GM19043 (cell line): Measurements from ENCODE around the gene DCAF5.
"Not testable (repeated sequence)": the region's sequence is repeated elsewhere in the genome, so short reads cannot be mapped to it uniquely, and the experiment has no call there.

Source experiments
- ATAC-seq: cut with Tn5 transposase; IDR thresholded peaks from one replicate; pipeline ENCODE4 v1.9.1; 2021; ENCODE audit warnings: low read depth; ENCODE audit not compliant: unreplicated experiment

DCAF5 gene

DNA sequence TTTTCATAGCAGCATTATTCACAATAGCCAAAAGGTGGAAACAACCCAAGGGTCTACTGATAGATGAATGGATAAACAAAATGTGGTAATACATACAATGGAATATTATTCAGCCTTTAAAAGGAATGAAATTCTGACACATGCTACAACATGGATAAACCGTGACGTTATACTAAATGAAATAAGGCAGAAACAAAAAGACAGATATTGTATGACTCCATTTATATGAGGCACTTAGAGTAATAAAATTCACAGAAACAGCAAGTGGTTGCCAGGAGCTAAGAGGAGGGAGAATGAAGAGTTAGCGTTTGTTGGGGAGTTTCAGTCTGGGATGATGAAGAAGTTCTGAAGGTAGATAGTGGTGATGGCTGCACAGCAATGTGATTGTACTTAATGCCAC is 76.6 kb downstream of the DCAF5 start:
- ATAC-seq = no peak

DNA sequence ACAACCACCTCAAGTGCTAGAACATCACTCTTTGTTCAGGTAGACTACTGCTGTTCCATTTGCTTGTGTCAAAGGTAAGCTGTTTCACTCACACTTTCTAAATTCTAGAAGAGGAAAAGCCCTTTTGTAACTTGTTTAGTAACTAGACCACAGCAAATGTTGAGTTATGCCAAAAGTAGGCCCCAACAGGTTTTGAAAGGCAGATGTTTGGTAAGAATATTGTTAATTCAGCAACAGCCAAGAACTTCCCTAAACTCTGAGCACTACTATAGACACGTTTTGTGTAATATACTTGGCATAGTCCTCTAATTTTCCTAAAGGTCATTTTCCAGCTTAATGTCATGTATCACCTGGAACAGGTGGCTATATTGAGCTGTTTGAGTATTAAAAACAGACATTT is 79.0 kb downstream of the DCAF5 start:
- ATAC-seq = no peak

DNA sequence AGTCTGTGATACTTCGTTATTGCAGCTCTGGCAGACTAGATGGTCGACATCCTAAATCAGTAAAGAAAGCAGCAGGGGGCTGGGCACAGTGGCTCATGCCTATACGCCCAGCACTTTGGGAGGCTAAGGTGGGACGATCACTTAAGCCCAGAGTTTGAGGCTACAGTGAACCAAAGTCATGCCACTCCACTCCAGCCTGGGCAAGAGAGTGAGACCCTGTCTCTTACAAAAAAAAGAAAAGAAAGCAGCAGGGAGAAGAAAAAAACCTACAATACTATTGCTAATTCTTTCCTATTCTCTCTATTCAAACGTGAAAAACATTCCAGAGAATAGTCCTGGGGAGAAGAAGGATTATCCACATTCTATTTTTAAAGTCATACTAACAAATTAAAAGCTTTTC is 79.5 kb downstream of the DCAF5 start:
- ATAC-seq = no peak

DNA sequence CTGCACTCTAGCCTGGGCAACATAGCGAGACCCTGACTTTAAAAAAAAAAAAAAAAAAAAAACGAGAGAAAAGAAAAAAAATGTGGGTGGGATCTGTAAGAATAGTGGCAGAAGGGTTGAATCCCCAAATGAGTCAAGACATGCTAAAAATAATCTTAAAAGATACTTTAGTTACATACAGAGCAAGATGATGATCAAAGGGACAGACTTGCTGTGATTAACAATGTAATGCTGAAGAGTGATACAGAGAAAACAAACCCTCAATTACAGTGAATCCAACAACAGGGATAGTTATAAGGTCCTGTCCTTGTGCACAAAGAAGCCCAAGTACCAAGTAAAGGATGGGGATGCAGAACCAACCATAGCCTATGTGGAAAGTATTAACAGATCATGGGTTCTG is 80.3 kb downstream of the DCAF5 start:
- no peak for ATAC-seq

DNA sequence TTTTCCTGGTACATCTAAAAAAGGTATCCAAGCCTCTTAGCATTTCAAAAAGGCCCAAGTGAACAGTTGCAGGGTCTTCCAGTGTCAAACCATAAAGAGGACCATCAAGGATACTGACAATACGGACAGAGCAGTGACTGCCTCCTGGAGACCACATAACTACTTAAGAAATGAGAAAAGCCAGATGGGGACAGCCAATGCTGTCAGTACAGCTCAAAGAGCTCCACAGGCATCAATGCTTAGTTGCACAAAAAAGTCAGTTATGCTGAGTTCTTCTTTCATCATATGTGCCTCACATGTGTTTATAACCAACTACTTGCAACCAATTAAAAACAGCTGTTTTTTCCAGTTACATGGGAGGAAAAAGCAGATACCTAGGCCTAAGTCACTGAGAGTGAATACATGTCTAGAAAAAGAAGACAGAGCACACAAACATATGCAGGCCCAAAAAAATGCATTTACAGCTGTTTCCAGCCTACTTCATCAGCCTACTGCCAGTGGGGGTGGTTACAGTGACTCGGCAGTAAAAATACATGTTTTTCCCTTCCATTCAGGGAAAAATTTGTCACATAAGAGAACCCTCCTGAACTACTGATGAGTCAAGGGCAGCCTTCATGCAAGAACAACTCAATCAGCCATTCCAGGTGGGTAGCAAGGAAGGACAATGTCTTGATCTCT is 84.0 kb downstream of the DCAF5 start:
- no peak for ATAC-seq

DNA sequence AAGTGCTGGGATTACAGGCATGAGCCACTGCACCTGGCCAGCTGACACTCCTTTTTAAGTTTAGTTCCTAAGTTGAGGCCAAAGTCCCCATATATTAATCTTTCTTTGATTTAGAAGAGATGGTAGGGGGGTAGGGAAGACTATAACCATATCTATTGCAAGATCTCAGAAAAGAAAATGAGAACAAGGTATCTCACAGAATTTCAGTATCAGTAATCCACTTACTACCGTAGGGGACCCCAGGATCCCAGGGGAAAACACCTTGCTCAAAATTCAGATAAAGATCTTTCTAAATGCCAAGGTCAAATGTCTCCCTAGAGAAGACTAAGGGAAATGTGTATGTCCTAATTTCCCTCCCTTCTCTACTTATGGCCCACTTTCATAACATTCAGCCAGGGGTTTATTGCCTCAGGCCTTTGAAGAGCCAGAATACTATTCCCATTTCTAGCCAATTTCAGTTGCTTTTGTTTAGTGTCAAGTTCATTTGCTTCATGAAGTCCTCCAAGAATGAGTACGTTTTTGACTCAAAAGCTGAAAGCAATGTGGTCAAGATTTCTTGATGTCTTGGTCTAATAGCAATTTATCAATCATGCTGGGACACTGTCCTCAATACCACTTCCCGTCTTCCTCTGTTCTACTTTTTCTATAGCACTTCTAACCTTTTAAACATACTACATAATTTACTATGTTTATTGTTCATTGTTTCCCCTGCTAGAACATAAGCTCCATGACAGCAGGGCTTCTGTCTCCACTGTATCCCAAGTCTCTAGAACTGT is 86.3 kb downstream of the DCAF5 start:
- no peak for ATAC-seq

DNA sequence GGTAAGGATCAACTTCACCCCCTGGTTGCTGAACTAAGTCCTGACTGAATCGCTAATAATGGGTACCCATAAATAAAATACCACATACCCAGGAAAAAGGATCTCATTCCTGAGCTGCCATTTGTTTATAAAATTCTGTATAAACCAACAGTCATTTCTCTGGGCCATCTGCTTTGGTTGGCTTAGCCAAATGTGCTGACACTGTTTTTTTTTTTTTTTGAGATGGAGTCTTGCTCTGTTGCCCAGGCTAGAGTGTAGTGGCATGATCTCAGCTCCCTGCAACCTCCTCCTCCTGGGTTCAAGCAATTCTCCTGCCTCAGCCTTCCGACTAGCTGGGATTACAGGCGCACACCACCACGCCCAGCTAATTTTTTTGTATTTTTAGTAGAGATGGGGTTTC is 87.0 kb downstream of the DCAF5 start:
- ATAC-seq = not testable (repeated sequence)

DNA sequence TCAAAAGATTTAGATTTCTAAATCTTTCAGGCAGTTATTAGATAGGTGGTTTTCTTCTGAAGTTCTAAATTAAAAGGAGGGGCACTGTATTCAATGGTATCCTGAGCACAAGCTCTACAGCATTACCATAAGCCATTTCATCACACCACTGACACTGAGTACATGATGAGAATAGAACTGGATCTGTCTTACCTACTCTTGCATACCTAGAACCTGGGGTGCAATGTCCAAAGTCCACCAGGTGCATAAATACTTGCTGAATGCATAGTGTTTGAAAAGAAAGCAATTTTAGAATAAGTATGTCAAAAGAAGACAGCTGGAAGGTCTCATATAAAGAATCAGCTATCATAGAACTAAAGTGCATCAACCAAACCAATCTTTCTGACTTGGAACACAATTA is 88.3 kb downstream of the DCAF5 start:
- ATAC-seq = no peak

DNA sequence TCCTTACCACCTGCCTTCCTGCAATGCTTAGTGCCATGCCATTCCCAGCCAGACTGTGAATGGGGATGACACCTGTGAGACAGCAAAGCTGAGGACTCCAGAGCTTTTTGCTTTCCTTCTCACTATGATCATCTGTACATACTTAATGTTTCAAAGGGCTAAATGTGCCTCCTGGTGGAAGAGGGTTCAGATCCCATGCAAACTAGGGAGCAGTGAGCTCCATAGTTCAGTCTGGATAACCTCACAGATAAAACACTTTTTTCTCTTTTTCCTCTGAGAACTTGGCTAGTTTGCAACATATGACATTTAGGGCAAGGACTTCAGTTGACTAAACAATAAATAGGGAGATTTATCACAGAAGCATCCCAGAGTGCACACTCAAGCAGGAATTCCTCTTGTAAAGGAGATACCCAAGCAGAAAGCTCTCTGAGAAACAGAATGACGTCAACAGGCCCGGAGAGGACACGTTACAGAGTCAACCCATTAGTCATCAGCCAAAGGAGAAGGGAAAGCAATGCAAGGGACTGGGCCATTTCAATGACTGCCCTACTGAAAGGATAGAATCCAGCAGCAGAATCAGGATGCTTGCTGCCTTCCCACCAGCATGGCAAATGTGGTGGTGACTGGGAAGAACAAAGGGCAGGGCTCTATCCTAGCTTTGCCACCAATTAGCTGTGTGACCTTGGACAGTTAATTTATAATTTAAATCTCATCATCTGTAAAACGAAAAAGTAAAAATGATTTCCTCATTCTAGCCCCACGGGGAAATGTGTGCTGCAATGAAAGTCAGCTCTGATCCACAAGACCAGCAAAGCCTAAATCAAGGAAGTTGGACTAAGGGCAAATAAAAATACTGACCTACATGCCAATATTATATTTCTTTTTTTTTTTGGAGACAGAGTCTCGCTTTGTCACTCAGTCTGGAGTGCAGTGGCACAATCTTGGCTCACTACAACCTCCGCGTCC is 93.0 kb downstream of the DCAF5 start:
- no peak for ATAC-seq

DNA sequence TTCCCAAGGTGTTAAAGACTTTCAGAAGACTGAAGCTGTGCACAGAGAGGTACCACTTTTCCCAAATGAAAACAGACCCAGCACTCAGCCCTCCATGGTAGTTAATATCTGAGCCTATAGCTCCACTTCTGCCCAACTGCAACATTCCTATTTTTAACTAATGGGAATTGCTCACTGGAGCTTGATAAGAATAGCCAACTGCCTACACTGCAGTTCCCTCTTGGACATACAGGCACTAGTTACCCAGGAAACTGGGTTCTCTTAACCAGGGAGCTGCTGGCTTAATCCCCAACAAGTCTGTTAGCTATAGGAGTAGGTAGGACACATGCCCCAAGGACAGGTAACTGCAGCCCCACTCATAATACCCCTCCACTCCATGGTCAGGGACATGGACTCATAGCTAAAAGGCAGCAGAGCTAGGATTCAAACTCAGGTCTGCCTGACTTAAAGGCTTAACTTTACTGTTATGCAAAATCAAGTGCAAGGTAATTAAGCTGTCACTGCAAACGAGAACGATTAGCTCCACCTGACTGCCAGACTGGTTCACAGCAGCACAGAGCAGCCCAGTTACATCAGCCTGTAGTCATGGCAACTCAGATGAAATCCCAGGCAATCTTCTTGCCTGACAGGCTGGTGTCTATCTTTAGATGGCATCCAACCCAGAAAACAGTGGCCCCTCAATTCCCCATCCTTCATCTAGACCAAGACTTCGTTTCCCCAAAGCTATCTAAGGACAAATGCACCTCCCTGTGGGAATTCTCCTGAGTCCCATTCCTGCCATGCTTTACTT is 96.7 kb downstream of the DCAF5 start:
- ATAC-seq = no peak

DNA sequence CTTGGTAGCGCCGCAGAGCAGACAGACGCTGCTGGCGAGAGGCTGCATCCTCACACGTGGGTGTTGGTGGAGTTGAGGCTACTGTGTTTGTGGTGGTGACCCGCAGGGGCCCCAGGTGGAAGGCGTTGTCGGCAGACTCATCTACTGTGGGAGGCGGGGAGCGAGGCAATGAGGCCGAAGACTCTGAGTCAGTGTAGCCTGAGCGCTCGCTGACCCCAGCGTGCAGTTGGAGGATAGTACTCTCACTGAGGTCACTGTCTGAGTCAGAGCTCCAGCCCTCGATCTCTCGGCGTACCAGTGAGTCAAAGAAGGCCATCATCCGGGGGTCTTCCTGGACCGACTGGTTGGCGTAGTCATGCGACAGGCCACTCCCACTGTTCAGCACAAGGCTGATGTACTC is 97.8 kb downstream of the DCAF5 start:
- ATAC-seq = no peak

DNA sequence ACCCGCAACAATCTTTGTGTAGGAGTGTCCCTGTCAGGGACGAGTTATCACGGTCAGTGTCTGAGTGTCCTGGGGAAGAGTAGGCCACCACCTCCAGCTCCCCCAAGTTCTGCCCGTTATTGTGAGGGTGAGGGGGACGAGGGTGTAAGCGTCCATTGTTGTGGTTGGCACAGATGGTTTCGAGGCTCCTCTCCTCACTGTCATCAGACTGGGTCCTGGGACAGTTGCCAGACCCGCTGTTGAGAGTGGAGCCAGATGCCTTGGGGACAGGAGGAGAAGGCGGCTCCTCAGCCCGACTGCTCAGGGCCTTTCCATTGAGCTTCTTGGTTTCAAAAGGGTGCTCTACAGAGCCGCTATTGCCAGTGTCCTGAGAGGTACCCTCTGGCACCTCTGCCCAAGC is 98.9 kb downstream of the DCAF5 start:
- ATAC-seq = no peak

DNA sequence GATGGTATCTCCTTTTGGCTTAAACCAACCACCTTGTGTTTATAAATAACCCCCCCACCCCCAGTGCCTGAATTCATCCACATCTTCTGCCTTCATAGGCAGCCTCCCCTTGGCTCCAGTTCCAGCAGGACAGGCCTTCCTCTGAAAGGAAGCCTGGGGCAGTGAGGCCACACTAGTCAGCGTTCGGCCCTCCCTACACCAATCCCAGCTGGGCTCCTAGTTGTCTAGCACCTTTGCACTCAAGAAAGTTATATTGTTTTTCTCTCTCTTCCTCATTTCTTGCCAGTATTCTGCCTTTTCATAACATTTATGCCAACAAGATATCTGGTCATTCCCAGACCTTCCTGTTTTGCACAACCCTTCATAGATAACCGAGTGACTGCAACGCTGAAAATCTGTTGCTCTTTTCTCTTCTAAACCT is 100.7 kb downstream of the DCAF5 start:
- no peak for ATAC-seq

DNA sequence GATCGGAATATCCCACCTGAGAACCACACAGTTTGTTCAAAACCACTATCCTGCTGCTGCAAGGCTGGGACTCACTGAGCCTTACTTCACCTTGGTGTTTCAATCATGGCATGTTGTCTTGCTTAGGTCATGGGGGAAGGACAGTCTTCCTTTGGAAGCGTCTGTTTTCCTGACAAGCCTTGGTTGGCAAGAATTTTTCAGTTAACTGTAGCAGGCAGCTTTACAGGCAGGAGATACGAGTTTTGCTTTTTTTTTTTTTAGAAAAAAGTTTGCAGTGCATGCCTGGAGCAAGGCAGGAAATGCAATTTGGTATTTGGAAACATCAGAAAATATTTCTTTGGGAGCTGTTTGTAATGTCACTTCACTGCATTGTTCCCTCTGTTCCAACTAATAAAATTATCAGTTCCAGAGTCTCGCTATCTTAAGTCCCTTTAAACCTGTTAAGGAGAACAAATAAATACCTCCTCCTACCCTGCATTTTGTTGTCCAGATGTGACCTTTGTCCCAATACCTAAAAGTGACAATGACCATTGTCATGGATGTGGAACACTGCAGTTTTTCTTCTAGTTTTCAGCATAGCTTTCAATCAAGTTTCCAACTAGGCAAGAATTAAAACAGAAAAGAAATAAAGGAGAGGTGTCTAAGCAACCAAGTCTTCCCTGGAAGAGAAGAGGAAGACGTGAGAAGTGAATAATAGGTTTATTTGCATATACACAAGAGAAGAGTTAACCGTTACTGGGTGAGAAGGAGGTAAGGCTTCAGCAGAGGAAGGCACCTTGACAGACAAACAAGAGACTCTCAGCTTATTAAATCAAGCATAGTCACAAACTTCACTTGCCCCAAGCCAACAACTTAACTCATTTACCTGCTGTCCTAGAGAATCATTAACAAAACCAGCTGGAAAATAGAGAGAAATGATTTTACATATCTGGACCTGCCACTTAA is 102.4 kb downstream of the DCAF5 start:
- no peak for ATAC-seq

DNA sequence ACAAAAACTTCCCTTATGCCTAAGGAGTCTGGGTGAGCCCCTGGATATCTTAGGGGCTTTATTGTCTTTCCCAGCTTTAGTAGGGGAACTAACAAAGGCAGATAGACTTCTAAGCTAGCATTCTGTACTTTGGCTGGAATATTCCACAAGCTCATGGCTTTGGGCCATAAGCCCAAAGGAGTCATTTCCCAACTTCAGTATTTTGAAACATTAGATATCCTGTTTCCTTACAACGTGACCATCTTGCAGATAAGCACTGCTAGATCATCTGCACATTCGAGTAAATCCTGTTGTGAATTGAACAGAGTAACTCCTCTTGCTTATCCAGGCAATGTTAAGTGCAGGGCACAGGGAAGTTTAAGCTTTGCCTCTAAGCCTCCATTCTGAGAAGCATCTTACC is 103.2 kb downstream of the DCAF5 start:
- no peak for ATAC-seq

DNA sequence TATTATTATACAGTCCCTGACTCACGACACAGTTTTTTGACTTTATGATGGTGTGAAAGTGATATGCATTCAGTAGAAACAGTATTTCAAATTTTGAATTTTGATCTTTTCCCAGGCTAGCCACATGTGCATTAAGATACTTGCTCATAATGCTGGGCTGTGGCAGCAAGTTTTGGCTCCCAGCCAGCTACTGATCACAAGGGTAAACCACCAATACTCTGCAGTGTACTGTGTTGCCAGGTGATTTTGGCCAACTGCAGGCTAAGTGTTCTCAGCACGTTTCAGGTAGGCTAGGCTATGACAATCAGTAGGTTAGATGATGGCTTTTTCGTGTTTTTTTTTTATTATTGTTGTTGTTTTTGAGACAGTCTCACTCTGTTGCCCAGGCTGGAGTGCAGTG is 104.5 kb downstream of the DCAF5 start:
- no peak for ATAC-seq

DNA sequence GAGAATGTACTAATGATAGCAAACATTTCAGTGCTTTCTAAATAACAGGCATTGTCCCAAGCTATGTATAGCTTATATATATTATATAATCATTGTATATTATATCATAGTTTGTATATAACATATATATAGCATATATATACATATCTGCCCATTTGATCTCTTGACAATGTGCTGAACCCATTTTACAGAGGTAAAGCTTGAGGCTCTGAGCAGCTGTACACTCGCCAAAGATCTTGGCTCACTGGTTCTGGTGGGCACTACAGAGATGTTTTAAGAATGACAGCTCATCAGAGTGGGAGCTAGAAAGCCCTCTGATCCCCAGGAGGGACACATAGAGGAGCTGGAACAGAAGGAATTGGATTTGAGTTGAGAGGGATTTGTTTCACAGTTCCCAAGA is 105.7 kb downstream of the DCAF5 start:
- ATAC-seq = no peak

DNA sequence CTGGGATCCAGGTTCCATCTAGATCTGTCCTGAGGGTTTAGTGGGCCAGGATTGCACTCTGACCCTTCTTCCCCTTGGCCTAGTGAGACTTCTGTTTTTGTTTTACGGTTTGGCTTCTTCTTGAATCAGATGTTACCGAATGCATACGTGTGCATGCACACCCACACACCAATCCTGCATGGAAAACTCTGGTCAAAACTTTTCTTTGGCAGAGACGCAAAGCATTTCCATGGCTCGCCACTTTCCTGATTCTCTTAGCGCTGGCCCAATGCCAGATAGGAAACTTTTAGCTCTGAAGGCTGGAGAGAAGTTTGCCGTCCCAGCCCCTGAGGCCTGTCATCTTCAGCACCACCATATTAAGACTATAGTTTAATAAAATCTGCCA is 106.5 kb downstream of the DCAF5 start:
- no peak for ATAC-seq

DNA sequence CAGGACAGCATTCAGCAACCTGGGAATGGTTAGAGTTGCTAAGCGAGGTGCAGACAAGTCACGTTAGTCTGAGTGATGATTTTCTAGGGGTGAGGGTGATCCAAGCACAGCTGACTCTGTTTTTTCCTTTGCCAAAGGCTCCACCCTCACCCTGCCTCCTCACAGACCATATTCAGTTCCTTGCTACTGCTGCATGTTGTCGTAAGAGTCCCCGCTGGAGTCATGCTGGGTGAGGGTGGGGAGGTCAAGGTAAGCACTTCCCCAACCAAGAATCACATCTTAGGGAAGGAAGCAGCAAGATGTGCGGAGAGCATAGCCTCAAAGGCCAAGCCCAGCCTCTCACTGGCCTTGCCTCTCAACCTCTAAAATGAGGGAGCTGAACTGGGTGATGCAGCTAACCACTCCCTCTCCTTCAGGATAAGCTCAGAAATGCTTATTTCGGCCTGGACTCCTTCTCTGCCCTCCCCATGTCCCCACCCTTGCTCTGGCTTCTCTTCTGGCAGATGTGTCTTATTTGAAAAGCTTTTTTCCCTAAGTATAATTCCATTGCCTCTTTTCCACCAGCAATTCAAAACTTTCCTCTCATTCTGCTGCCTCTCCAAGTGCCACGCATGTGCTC is 107.0 kb downstream of the DCAF5 start:
- no peak for ATAC-seq
